ENCODE measurements around the gene COA7.

GRCh38 chr1:52707927-52708655 lies 9.9 kb upstream of the COA7 start:
- TF ChIP-seq CTCF (conservative IDR thresholded peaks at IDR 0.05; ENCODE audit: low read depth, low read length) (no peak), CEBPB (IDR thresholded peaks at IDR 0.05; ENCODE audit: low read depth, low read length) (no peak), POLR2A (IDR thresholded peaks at IDR 0.05; ENCODE audit: low read depth, low read length) (no peak), MAZ (IDR thresholded peaks at IDR 0.05; ENCODE audit: borderline replicate concordance, low read depth, low read length) (no peak), RCOR1 (IDR thresholded peaks at IDR 0.05; ENCODE audit: insufficient replicate concordance, low read length) (peak; percentile 54), USF2 (IDR thresholded peaks at IDR 0.05; ENCODE audit: low read depth, low read length) (peak; percentile 64; the same call in 1 of the 2 replicates), BHLHE40 (IDR thresholded peaks at IDR 0.05; ENCODE audit: low read depth, low read length) (peak; percentile 66; the same call in 1 of the 2 replicates), SMC3 (IDR thresholded peaks at IDR 0.05; ENCODE audit: low read depth, low read length) (no peak), FOS (IDR thresholded peaks at IDR 0.05; ENCODE audit: low read depth, low read length) (no peak), NFE2L2 (IDR thresholded peaks at IDR 0.05; ENCODE audit: low read depth, low read length) (no peak), RFX5 (IDR thresholded peaks at IDR 0.05; ENCODE audit: low read depth, low read length) (no peak)
- TF ChIP-seq, protein P1, sequence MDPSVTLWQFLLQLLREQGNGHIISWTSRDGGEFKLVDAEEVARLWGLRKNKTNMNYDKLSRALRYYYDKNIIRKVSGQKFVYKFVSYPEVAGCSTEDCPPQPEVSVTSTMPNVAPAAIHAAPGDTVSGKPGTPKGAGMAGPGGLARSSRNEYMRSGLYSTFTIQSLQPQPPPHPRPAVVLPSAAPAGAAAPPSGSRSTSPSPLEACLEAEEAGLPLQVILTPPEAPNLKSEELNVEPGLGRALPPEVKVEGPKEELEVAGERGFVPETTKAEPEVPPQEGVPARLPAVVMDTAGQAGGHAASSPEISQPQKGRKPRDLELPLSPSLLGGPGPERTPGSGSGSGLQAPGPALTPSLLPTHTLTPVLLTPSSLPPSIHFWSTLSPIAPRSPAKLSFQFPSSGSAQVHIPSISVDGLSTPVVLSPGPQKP (IDR thresholded peaks at IDR 0.05; ENCODE audit: borderline replicate concordance, low read depth, low read length) = no peak
